ENCODE results near the gene NHLRC3.
"Not testable (repeated sequence)": the region's sequence is repeated elsewhere in the genome, so short reads cannot be mapped to it uniquely, and the experiment has no call there.

Gene NHLRC3

GRCh38 chr13:39037880-39038568, at the start of gene NHLRC3, which contains the start of gene PROSER1:
NHLRC3 (plus strand) TSS chr13:39038456; CDS start chr13:39038640, 184 bp downstream.
PROSER1 (minus strand) TSS chr13:39038089; CDS start chr13:39037242, 847 bp downstream.
- DNase-seq, result peak; percentile 69 to 74

GRCh38 chr13:38990693-38991092, 47.6 kb upstream of the NHLRC3 start, which contains the start of gene STOML3:
STOML3 (minus strand) TSS chr13:38990831; CDS start chr13:38990721, 110 bp downstream.
- no peak for DNase-seq

- no peak for DNase-seq
Measured at GRCh38 chr13:38993381-38993780, 44.9 kb upstream of the NHLRC3 start.

GRCh38 chr13:38998739-38999138, 39.5 kb upstream of the NHLRC3 start:
- no peak for DNase-seq

- not testable (repeated sequence) for DNase-seq
Measured at GRCh38 chr13:39006371-39007111, 31.7 kb upstream of the NHLRC3 start.

GRCh38 chr13:39012608-39013007, 25.6 kb upstream of the NHLRC3 start:
- DNase-seq, result no peak

- no peak for DNase-seq
Measured at GRCh38 chr13:39013462-39013861, 24.8 kb upstream of the NHLRC3 start.

GRCh38 chr13:39016087-39016486, 22.2 kb upstream of the NHLRC3 start:
- no peak for DNase-seq

- DNase-seq, result no peak
Measured at GRCh38 chr13:39016787-39017186, 21.5 kb upstream of the NHLRC3 start.

GRCh38 chr13:39020853-39021462, 17.3 kb upstream of the NHLRC3 start:
- DNase-seq, result no peak

GRCh38 chr13:39023316-39023715, 14.9 kb upstream of the NHLRC3 start:
- DNase-seq, result no peak

- no peak for DNase-seq
Measured at GRCh38 chr13:39023761-39024160, 14.5 kb upstream of the NHLRC3 start.

GRCh38 chr13:39025433-39025839, 12.8 kb upstream of the NHLRC3 start:
- no peak for DNase-seq

GRCh38 chr13:39032150-39032549, 6.1 kb upstream of the NHLRC3 start:
- no peak for DNase-seq

- DNase-seq, result no peak
Measured at GRCh38 chr13:39034085-39034484, 4.2 kb upstream of the NHLRC3 start.

GRCh38 chr13:39035204-39035603, 3.1 kb upstream of the NHLRC3 start:
- no peak for DNase-seq

- no peak for DNase-seq
Measured at GRCh38 chr13:39035799-39036198, 2.5 kb upstream of the NHLRC3 start.

- no peak for DNase-seq
Measured at GRCh38 chr13:39036212-39036611, 2.0 kb upstream of the NHLRC3 start.

GRCh38 chr13:39037410-39037879, 811 bp upstream of the NHLRC3 start:
- DNase-seq, result peak in 1 of 2 donors; percentile 7

GRCh38 chr13:39038569-39039030, 344 bp downstream of the NHLRC3 start:
- peak; percentile 47 to 58 for DNase-seq

GRCh38 chr13:39039041-39039440, 785 bp downstream of the NHLRC3 start:
- no peak for DNase-seq

- no peak for DNase-seq
Measured at GRCh38 chr13:39040206-39040605, 1.9 kb downstream of the NHLRC3 start.

- no peak for DNase-seq
Measured at GRCh38 chr13:39044536-39044935, 6.3 kb downstream of the NHLRC3 start.

All from stimulated activated CD4-positive, alpha-beta T cell treated with anti-CD3 and anti-CD28 coated beads, Interleukin-2, amount 100 ng/mL, for 48 hours (primary cell).